AG09309 (cell line): ENCODE measurements around the gene HAPSTR1.

ENCODE experiments used
- DNase-seq: peaks from one replicate; pipeline ENCODE4 v3.0.0-alpha.2; 2010; ENCODE audit warnings: low read depth
- H3K4me3 ChIP-seq: 2 replicates; pipeline ENCODE4 v1.5.1; 2011; ENCODE audit warnings: mild to moderate bottlenecking, low read depth, low read length, moderate library complexity; ENCODE audit not compliant: control insufficient read depth
- TF ChIP-seq, protein P1 (sequence below): IDR thresholded peaks from 2 replicates; pipeline ENCODE4 v1.5.1; 2011; ENCODE audit warnings: mild to moderate bottlenecking, low read depth, low read length, inconsistent platforms; ENCODE audit not compliant: insufficient read depth, control insufficient read depth; ENCODE audit errors: missing control alignments

The HAPSTR1 gene

GRCh38 chr16:9122342-9122741 lies 30.9 kb downstream of the HAPSTR1 start:
- TF ChIP-seq, protein P1, sequence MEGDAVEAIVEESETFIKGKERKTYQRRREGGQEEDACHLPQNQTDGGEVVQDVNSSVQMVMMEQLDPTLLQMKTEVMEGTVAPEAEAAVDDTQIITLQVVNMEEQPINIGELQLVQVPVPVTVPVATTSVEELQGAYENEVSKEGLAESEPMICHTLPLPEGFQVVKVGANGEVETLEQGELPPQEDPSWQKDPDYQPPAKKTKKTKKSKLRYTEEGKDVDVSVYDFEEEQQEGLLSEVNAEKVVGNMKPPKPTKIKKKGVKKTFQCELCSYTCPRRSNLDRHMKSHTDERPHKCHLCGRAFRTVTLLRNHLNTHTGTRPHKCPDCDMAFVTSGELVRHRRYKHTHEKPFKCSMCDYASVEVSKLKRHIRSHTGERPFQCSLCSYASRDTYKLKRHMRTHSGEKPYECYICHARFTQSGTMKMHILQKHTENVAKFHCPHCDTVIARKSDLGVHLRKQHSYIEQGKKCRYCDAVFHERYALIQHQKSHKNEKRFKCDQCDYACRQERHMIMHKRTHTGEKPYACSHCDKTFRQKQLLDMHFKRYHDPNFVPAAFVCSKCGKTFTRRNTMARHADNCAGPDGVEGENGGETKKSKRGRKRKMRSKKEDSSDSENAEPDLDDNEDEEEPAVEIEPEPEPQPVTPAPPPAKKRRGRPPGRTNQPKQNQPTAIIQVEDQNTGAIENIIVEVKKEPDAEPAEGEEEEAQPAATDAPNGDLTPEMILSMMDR: no peak
- no peak for DNase-seq
- H3K4me3 ChIP-seq: no peak overlapping the region

DNA sequence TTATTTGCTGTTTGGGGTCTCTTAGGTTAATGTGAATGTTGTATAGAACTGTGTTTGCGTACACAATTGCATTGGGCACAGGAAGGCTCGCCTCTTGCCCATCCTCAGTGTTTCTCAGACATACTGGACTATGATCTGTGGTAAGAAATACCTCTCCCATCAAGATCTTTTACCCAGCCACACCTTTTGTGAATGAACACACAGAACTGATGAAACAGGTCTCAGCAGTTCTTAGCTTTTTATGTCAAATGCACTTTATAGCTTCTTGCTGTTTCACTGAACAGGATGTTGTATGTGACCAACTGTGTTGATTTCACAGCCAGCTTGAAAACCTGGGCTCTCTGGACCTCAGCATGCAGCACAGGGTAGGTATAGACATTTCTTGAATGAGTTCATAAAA lies 31.5 kb downstream of the HAPSTR1 start:
- no peak overlapping the region for H3K4me3 ChIP-seq
- TF ChIP-seq, protein P1: no peak
- DNase-seq: no peak

DNA sequence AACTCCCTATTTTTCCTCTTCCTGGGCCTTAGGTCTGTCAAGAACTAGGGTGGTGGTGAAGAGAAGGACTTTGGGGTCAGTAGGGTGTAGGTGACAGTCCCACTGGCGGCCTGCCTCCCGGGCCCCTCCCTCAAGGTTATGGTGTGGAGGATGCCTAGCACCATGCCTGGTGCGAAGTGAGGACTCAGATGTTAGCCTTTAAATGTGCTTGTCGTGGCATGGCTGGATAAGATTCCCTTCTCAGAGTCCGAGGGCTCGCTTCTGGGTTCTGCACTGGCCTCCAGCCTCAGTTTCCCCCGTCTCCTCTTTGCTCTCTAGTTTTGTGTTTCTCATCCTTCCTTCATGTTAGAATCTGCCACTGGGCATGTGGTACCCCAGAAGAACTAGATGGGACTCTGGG lies 32.0 kb downstream of the HAPSTR1 start:
- no peak for DNase-seq
- TF ChIP-seq, protein P1: no peak
- no peak overlapping the region for H3K4me3 ChIP-seq

- no peak overlapping the region for H3K4me3 ChIP-seq
- no peak for DNase-seq
- TF ChIP-seq, protein P1: no peak
Observed at GRCh38 chr16:9123871-9124270, 32.4 kb downstream of the HAPSTR1 start.

GRCh38 chr16:9124444-9124843 lies 33.0 kb downstream of the HAPSTR1 start:
- H3K4me3 ChIP-seq: no peak overlapping the region
- TF ChIP-seq, protein P1: no peak
- no peak for DNase-seq

DNA sequence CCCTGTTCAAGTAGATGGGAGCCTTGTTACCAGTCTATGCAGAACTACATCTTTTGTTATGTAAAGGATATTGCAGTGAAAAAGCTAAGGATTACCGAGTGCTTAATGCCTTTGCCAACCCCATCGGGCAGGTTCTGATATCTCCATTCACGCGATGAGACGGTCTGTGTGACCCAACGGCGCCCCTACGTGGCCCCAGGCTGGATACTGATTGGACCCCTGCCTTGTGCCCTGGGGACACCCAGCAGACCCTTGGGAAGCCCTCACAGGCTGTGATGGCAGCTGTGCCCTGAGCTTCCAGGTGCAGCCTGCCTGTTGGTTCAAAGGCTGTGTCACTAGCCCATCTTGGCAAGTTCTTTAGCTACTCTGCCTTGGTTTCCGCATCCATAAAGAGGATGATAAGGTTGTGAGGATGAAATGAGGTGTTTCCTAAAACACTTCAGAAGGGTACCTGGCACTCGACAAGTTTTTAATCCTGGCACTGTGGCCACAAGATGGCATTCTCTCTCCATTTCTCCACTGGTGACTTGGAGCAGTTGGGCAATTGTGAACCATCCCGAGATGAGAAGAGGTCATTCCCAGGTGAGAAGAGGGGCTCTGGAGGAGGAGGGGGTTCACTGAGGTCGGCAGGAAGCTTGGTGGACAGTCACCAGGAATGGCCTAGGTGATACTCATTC lies 33.6 kb downstream of the HAPSTR1 start:
- H3K4me3 ChIP-seq: no peak overlapping the region
- no peak for DNase-seq
- TF ChIP-seq, protein P1: no peak
